Stimulated activated CD8-positive, alpha-beta memory T cell treated with anti-CD3 and anti-CD28 coated beads, Interleukin-7, amount 100 ng/mL, for 1 hour (primary cell): ENCODE measurements around the gene PABPC3.

ENCODE experiments used
- DNase-seq, 2 donors: peaks; one replicate each; pipeline ENCODE4 v3.0.0-alpha.2; 2020; ENCODE audit warnings: low read depth in 2 of 2

Gene PABPC3

GRCh38 chr13:25111585-25111956, 15.6 kb downstream of the PABPC3 start:
- no peak for DNase-seq

GRCh38 chr13:25112695-25113255, 16.8 kb downstream of the PABPC3 start:
- DNase-seq = no peak

- DNase-seq = peak in 1 of 2 donors; percentile 30
These were observed 18.3 kb downstream of the PABPC3 start for GRCh38 chr13:25114220-25114619.

- no peak for DNase-seq
These were observed 20.1 kb downstream of the PABPC3 start for GRCh38 chr13:25116044-25116443.

- no peak for DNase-seq
These were observed 21.4 kb downstream of the PABPC3 start for GRCh38 chr13:25117312-25117711.

GRCh38 chr13:25118378-25118905, 22.5 kb downstream of the PABPC3 start:
- no peak for DNase-seq

GRCh38 chr13:25130944-25131343, 35.0 kb downstream of the PABPC3 start:
- no peak for DNase-seq

GRCh38 chr13:25131881-25132420, 36.0 kb downstream of the PABPC3 start:
- DNase-seq = no peak

GRCh38 chr13:25132751-25133390, 36.9 kb downstream of the PABPC3 start:
- no peak for DNase-seq

- no peak for DNase-seq
These were observed 40.0 kb downstream of the PABPC3 start for GRCh38 chr13:25135896-25136295.

GRCh38 chr13:25136880-25137787, 41.2 kb downstream of the PABPC3 start:
- DNase-seq = no peak

GRCh38 chr13:25137788-25138115, 41.8 kb downstream of the PABPC3 start:
- DNase-seq = no peak

GRCh38 chr13:25141042-25141441, 45.1 kb downstream of the PABPC3 start:
- DNase-seq = no peak

GRCh38 chr13:25143706-25144105, 47.8 kb downstream of the PABPC3 start:
- DNase-seq = no peak

GRCh38 chr13:25147638-25148401, 51.9 kb downstream of the PABPC3 start:
- DNase-seq = no peak

GRCh38 chr13:25148402-25148771, 52.5 kb downstream of the PABPC3 start:
- DNase-seq = no peak
